ENCODE data around the gene ZBTB5. TPM values are rescaled to one million over a fixed set of nuclear protein-coding genes. Genes with fewer than 3 reads are reported as not detected.
"Not testable (repeated sequence)": the region's sequence is repeated elsewhere in the genome, so short reads cannot be mapped to it uniquely, and the experiment has no call there.

ZBTB5 gene
- total RNA-seq, 1 donor from 2014 or later: 5.5 TPM

- not testable (repeated sequence) for ATAC-seq; DNase-seq (ENCODE audit: low spot score)
Observed at GRCh38 chr9:37426431-37426830, 38.8 kb downstream of the ZBTB5 start.

DNA sequence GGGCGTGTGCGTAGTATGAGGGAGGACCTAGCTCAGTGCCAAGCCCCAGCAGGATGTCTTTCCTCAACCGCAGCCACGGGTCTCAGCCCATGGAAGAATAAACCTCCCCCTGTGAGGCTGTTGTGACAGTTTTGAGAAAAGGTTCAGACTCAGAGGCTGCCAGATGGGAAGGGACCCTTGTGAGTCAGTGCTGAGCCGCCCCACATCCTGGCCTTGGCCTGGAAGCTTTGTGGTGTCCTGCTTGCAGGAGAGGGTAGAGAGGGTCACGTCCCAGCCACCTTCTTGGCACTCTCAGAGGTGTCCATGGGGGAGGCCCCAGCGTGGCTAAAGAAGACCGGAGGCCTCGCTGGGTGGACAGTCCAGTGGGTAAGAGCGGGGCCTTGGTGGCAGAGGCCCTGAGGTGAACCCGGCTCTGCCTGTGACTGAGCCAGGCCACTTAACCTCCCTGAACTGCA, 39.9 kb downstream of the ZBTB5 start:
- no peak for DNase-seq (ENCODE audit: low spot score)
- peak; percentile 1 for ATAC-seq

DNA sequence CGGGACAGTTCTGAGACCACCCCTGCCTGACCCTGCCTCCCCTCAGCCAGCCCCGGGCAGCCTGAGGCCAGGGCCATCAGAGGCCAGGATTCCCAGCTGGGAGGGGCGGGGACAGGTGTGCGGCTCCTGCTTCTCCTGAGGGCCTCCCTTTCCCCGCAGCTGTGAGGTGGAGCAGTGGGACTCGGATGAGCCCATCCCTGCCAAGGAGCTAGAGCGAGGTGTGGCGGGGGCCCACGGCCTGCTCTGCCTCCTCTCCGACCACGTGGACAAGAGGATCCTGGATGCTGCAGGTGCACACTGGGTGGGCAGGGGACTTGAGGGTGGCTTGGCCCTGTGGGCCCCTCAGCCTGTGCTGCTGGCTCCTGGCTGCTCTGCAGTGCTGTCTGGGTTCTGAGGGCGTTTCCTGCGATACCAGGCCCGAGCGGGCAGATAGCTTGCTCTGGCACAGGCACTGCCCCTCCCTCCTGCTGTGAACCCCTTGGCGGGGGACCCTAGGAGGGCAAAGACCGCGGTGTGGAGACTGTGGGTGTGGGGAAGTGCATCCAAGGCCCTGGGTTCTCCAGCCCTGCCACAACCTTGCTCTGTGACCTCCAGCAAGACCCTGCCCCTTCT, 40.5 kb downstream of the ZBTB5 start:
- ATAC-seq: peak; percentile 41
- DNase-seq (ENCODE audit: low spot score): peak; percentile 88

DNA sequence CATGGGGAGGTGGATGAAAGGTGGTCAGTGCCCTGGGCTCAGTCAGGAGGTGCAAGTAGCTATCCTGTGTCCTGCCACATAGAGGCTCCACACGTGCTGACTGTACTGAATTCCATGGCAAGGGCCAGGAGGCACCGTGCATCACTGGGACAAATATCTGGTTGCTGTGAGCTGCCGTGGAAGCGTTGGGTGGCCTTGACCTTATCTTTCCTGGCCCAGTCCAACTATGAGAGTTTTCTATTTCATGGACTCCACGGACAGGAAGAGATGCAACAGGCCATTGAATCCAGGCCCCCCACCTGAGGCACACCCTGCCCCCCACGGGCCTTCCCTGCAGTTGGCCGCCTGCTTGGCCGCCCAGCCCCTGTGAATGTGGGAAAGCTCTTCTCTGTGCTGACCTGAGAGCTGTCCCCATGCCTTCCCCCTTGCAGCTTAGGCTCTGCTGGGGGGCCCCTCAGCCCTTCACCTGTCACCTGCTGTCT, 41.0 kb downstream of the ZBTB5 start:
- DNase-seq (ENCODE audit: low spot score): no peak
- peak; percentile 10 for ATAC-seq

- no peak for DNase-seq (ENCODE audit: low spot score)
- no peak for ATAC-seq
Observed at GRCh38 chr9:37423508-37423907, 41.7 kb downstream of the ZBTB5 start.

GRCh38 chr9:37422289-37423104, 42.8 kb downstream of the ZBTB5 start, which contains the start of gene GRHPR:
Gene GRHPR, plus strand, starts transcription at chr9:37422696. Its CDS starts 55 bp downstream, at chr9:37422751.
- peak; percentile 98 for DNase-seq (ENCODE audit: low spot score)
- peak; percentile 69 for ATAC-seq

- DNase-seq (ENCODE audit: low spot score) (peak; percentile 91), ATAC-seq (peak; percentile 45)
Observed at GRCh38 chr9:37421914-37422288, 43.3 kb downstream of the ZBTB5 start.

GRCh38 chr9:37420271-37421215, 44.7 kb downstream of the ZBTB5 start:
- no peak for DNase-seq (ENCODE audit: low spot score)
- ATAC-seq: no peak

GRCh38 chr9:37419204-37419603, 46.0 kb downstream of the ZBTB5 start:
- no peak for DNase-seq (ENCODE audit: low spot score)
- ATAC-seq: no peak

DNA sequence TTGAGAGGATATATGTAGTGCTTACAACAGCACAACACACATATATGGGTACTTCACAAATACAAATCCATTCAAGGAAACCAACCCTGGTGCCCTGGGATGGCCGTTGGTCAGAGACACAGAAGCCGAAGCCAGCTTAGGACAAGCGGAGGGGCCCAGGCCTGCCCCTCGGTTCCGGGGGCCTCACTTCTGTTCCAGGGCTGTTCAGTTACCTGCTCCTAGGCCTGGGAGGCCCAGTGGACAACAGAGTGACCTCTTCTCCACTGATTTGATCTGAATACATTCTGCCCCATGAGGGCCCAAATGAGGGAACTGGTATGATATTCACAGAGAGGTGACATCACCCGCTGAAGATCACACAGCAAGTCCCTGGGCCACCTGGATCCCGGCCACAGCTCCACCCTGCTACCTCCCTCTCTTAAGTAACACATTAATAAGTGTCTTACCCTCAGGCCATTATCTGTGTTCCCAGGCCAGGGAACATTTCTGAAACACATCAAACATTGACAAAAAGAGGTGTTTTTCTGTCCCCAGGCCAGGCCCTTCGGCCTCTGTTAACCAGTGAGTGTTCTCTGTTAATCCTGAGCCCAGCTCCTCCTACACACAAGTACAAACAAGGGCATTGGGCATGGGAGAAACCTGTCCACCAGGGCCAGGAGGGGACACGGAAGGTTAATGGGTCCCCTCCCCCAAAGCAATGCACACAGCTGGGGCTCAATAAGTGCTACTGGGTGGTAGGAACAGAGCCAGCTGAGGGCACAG, 47.2 kb downstream of the ZBTB5 start:
- DNase-seq (ENCODE audit: low spot score) (peak; percentile 95), ATAC-seq (peak; percentile 60)

- peak; percentile 17 for ATAC-seq
- DNase-seq (ENCODE audit: low spot score): no peak
Observed at GRCh38 chr9:37417252-37417803, 47.9 kb downstream of the ZBTB5 start.

- DNase-seq (ENCODE audit: low spot score) (peak; percentile 86), ATAC-seq (peak; percentile 68)
Observed at GRCh38 chr9:37415011-37415719, 50.1 kb downstream of the ZBTB5 start.

DNA sequence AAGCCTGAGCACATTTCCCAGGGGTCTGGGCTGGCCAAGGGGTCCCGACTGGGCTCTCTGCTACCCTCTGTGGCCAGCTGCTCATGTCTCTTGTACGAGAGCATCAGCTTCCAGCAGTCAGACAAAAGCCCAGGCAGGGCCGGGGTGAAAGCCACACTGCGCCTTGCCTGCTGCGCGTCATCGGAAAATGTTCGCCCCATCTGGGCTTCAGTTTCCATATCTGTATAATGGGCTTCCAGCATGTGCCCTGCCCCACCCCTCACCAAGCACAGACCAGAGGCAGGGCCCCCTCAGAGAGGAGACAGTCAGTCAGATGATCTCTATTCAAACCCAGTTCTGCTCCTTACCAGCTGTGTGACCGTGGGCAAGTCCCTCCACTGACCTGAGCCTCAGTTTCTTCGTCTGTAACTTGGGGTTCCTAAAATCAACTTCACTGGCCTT, 50.7 kb downstream of the ZBTB5 start:
- ATAC-seq (no peak), DNase-seq (ENCODE audit: low spot score) (no peak)

DNA sequence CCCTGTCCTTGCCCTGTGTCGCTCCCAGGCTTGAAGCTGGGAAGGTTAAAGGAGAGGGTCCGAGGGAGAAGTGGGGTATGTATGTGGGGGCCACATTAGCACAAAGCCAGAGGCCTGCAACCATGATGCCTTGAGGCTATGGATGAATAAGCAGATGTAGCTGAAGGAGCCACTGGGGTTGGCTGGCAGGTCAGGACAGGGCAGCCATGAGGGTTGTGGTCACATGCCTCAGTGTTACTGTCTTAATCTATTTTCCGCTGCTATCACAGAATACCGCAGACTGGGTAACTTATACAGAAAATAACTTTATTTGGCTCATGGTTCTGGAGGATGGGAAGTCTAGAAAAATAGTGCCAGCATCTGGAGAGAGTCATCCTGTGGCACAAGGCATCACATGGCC, 51.9 kb downstream of the ZBTB5 start:
- DNase-seq (ENCODE audit: low spot score) (no peak), ATAC-seq (no peak)

DNA sequence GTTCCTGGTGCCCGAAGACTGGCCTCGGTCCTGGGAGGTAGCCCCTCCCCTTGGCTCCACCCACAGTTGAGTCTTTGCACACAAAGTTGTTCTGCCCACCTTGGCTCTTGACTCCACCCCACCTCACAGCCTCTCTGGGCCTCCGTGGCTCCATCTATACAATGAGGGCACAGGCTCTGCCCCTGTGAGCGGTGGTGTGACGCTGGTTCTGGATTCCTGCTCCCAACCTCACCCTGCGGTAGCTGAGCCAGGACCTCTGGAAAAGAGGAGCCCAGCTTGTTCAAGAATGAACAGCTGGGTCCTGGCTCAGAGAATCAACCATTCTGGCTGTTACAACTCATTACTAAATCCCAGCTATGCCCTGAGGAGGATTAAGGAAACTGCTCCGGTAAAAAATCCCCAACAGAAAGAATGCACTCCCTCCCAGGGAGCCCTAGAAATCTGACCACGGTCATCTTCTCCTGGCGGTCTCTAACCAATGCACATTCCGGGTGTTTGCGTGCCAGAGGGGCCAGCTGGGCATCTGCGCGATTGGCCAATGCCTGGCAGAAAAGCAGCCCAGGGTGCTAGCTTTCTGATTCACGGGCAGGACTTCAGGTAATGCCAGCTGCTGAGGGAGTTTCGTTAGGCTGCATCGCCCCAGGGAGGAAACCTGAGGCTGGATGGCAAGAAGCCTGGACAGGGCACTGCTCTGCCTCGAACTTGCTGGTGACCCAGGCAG, 52.7 kb downstream of the ZBTB5 start:
- DNase-seq (ENCODE audit: low spot score) (no peak), ATAC-seq (peak; percentile 7)

DNA sequence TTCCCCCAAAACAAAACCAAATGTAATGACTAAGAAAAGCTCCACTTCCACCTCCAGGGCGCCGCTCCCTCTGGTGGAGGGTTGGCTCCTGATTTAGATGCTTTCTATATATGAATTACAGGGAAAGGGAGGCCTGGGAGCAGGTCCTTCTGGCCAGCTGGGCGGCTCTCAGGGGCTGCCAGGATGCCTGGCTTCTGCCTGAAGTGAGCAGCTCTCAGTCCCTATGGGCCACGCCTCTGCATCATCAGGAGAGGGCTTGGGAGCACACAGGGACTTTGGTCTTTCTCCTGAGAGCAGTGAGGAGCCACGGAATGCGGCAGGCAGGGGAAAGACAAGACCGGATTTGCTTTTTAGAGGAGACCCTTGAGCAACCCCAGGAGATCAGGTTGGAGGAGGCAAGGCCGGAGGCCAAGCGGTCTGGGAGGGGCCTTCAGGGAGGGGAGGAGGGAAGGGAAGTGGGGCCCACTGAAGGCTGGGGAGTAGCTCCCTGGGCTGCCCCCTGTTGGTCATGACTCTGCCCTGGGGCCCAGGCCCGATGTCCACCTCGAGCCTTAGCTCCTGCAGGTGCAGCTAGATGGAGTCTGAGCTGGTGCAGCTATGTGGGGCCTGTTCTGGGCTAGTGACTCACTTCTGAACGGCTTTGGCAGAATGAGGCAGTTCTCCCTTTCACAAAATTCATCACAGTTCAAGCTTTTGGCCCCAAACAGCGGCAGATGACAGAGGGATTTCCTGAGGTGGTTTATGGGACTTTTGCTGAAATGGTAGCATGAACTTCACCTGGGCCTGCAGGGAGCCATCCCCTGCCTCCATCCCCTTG, 54.1 kb downstream of the ZBTB5 start:
- no peak for ATAC-seq
- no peak for DNase-seq (ENCODE audit: low spot score)

GRCh38 chr9:37410354-37410861, 54.8 kb downstream of the ZBTB5 start:
- DNase-seq (ENCODE audit: low spot score): no peak
- ATAC-seq: no peak

Measured in left lobe of liver (tissue), 2 donors.